ENCODE data around the gene ZDHHC11B.
"Not testable (repeated sequence)": the region's sequence is repeated elsewhere in the genome, so short reads cannot be mapped to it uniquely, and the experiment has no call there.

ZDHHC11B gene

GRCh38 chr5:683551-684481, 100.7 kb downstream of the ZDHHC11B start:
- DNase-seq: no peak

GRCh38 chr5:682651-683358, 101.7 kb downstream of the ZDHHC11B start:
- DNase-seq: not testable (repeated sequence)

- not testable (repeated sequence) for DNase-seq
Observed at GRCh38 chr5:682216-682615, 102.3 kb downstream of the ZDHHC11B start.

- not testable (repeated sequence) for DNase-seq
Observed at GRCh38 chr5:681317-682191, 103.0 kb downstream of the ZDHHC11B start.

- not testable (repeated sequence) for DNase-seq
Observed at GRCh38 chr5:680836-681235, 103.7 kb downstream of the ZDHHC11B start.

- not testable (repeated sequence) for DNase-seq
Observed at GRCh38 chr5:680118-680795, 104.3 kb downstream of the ZDHHC11B start.

GRCh38 chr5:679166-679895, 105.2 kb downstream of the ZDHHC11B start:
- DNase-seq: not testable (repeated sequence)

GRCh38 chr5:678521-678920, 106.0 kb downstream of the ZDHHC11B start:
- DNase-seq: not testable (repeated sequence)

- DNase-seq: no peak
Observed at GRCh38 chr5:677131-678101, 107.1 kb downstream of the ZDHHC11B start.

- DNase-seq: no peak
Observed at GRCh38 chr5:676699-677076, 107.8 kb downstream of the ZDHHC11B start.

GRCh38 chr5:675871-676698, 108.4 kb downstream of the ZDHHC11B start:
- no peak for DNase-seq

- DNase-seq: no peak
Observed at GRCh38 chr5:675111-675870, 109.2 kb downstream of the ZDHHC11B start.

- DNase-seq: no peak
Observed at GRCh38 chr5:674630-675011, 109.9 kb downstream of the ZDHHC11B start.

- no peak for DNase-seq
Observed at GRCh38 chr5:673831-674629, 110.5 kb downstream of the ZDHHC11B start.

GRCh38 chr5:673161-673830, 111.2 kb downstream of the ZDHHC11B start:
- DNase-seq: no peak

- peak; percentile 20 to 22 for DNase-seq
Observed at GRCh38 chr5:672329-673160, 112.0 kb downstream of the ZDHHC11B start.

Measured in bone marrow (tissue), 2 donors.